Limb (tissue), 2 donors: ENCODE data around the gene KRTAP4-11.
"Not testable (repeated sequence)": the region's sequence is repeated elsewhere in the genome, so short reads cannot be mapped to it uniquely, and the experiment has no call there.

Source experiments
- DNase-seq, 2 donors: peaks; one replicate each; pipeline ENCODE4 v3.0.0-alpha.2; 2016; ENCODE audit errors: extremely low spot score in 2 of 2

The KRTAP4-11 gene

GRCh38 chr17:41123991-41124371 is 5.8 kb upstream of the KRTAP4-11 start, which contains the start of gene KRTAP4-12:
KRTAP4-12 (minus strand) TSS chr17:41124182; CDS start chr17:41124122, 60 bp downstream.
- not testable (repeated sequence) for DNase-seq

GRCh38 chr17:41123292-41123990 is 5.3 kb upstream of the KRTAP4-11 start:
- DNase-seq: not testable (repeated sequence)

GRCh38 chr17:41121742-41122141 is 3.6 kb upstream of the KRTAP4-11 start:
- no peak for DNase-seq

GRCh38 chr17:41119696-41120690 is 1.8 kb upstream of the KRTAP4-11 start:
- not testable (repeated sequence) for DNase-seq

GRCh38 chr17:41118721-41119120 is 548 bp upstream of the KRTAP4-11 start:
- DNase-seq: no peak

GRCh38 chr17:41116297-41116696 is 1.9 kb downstream of the KRTAP4-11 start:
- DNase-seq: no peak

GRCh38 chr17:41111151-41111885 is 6.9 kb downstream of the KRTAP4-11 start:
- no peak for DNase-seq

GRCh38 chr17:41108728-41109386 is 9.3 kb downstream of the KRTAP4-11 start:
- not testable (repeated sequence) for DNase-seq

- no peak for DNase-seq
Observed at GRCh38 chr17:41107941-41108450, 10.2 kb downstream of the KRTAP4-11 start.

GRCh38 chr17:41105347-41105746 is 12.8 kb downstream of the KRTAP4-11 start, which contains the start of gene KRTAP4-9:
KRTAP4-9 (plus strand) TSS chr17:41105389; CDS start chr17:41105389, 0 bp downstream.
- DNase-seq: not testable (repeated sequence)

- DNase-seq: not testable (repeated sequence)
Observed at GRCh38 chr17:41104386-41105038, 13.7 kb downstream of the KRTAP4-11 start.

- DNase-seq: no peak
Observed at GRCh38 chr17:41103896-41104295, 14.3 kb downstream of the KRTAP4-11 start.

- no peak for DNase-seq
Observed at GRCh38 chr17:41101586-41102259, 16.4 kb downstream of the KRTAP4-11 start, which contains the start of gene KRTAP4-16. KRTAP4-16 (minus strand) TSS chr17:41102209; CDS start chr17:41102209, 0 bp downstream.

GRCh38 chr17:41099682-41100480 is 18.3 kb downstream of the KRTAP4-11 start:
- DNase-seq: not testable (repeated sequence)

GRCh38 chr17:41098481-41098880 is 19.7 kb downstream of the KRTAP4-11 start:
- DNase-seq: no peak

- no peak for DNase-seq
Observed at GRCh38 chr17:41098042-41098441, 20.1 kb downstream of the KRTAP4-11 start, which contains the start of gene KRTAP4-8. KRTAP4-8 (minus strand) TSS chr17:41098142; CDS start chr17:41098084, 58 bp downstream.

- no peak for DNase-seq
Observed at GRCh38 chr17:41096055-41096454, 22.1 kb downstream of the KRTAP4-11 start.

GRCh38 chr17:41088760-41089352 is 29.3 kb downstream of the KRTAP4-11 start:
- not testable (repeated sequence) for DNase-seq
